C4-2B (cell line): ENCODE results near the gene PLCG2.

Experiments used
- ZFX ChIP-seq: fragments of 450-650 bp; IDR thresholded peaks from 2 replicates; pipeline ENCODE4 v1.6.1; 2017
- TF ChIP-seq, protein P1 (sequence below): fragments of 450-650 bp; conservative IDR thresholded peaks from 2 replicates; pipeline ENCODE4 v1.5.1; 2017; ENCODE audit warnings: mild to moderate bottlenecking

DNA sequence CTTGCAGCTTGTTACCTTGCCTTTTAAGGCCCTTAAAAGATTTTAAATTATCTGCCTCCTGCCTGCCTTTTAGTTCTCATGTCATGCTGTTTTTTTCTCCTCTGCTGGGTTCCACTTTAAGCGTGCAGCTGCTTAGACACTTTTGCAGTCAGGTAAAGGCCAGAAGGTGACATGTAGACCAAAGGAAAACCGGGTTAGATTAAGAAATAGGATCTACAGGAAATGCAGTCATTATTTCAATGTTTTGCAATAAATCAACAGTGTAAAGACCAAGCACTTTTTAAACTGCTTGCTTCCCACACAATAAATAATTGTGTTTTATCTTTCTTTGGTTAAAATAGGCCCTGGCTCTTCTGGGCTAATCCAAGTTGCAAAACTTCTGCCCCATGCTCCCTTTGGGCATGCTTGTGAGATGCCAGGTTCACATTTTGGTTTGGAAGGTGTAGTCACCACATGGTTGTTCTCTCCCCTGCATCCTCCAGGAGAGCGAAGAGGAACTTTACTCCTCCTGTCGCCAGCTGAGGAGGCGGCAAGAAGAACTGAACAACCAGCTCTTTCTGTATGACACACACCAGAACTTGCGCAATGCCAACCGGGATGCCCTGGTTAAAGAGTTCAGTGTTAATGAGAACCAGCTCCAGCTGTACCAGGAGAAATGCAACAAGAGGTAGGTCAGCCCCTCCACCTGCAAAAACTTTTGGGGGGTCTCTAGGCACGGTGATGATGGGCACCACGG is 177.3 kb downstream of the PLCG2 start:
- TF ChIP-seq, protein P1, sequence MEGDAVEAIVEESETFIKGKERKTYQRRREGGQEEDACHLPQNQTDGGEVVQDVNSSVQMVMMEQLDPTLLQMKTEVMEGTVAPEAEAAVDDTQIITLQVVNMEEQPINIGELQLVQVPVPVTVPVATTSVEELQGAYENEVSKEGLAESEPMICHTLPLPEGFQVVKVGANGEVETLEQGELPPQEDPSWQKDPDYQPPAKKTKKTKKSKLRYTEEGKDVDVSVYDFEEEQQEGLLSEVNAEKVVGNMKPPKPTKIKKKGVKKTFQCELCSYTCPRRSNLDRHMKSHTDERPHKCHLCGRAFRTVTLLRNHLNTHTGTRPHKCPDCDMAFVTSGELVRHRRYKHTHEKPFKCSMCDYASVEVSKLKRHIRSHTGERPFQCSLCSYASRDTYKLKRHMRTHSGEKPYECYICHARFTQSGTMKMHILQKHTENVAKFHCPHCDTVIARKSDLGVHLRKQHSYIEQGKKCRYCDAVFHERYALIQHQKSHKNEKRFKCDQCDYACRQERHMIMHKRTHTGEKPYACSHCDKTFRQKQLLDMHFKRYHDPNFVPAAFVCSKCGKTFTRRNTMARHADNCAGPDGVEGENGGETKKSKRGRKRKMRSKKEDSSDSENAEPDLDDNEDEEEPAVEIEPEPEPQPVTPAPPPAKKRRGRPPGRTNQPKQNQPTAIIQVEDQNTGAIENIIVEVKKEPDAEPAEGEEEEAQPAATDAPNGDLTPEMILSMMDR: no peak
- TF ChIP-seq ZFX: no peak
